Measurements from ENCODE around the gene ZXDC. TPM values are rescaled to one million over a fixed set of nuclear protein-coding genes. Genes with fewer than 3 reads are reported as not detected.

The ZXDC gene
- total RNA-seq, 1 donor from 2014 or later: 25.4 TPM

DNA sequence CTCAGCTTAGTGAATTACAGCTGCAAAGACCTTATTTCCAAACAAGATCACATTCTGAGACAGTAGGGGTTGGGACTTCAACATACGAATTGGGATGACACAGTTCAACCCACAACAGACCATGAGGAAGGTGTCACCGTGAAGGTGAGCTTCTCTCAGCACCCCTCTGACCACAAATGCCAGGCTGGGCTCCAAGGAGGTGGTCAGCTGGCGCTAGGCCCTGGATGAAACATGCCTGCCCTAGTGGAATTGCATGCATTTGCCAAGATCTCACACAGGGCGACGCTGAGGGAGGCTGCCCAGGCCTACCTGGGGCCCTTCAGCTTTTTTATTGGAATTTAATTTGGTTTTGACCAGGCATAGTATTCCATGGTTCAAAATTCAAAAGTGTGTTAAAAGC lies 79.2 kb downstream of the ZXDC start:
- Mint-ChIP-seq H3K4me1 (ENCODE audit: unreplicated experiment) (no peaks in the 10 kb centered on the region), H3K36me3 (ENCODE audit: low read depth, unreplicated experiment) (no peaks in the 10 kb centered on the region), H3K4me3 (ENCODE audit: unreplicated experiment) (no peak overlapping the region), H3K27me3 (ENCODE audit: unreplicated experiment) (peaks cover 6% of the 10 kb centered on the region), H3K27ac (ENCODE audit: unreplicated experiment) (no peak overlapping the region), H3K9me3 (ENCODE audit: unreplicated experiment) (no peaks in the 10 kb centered on the region)
- TF ChIP-seq CTCF (IDR thresholded peaks at IDR 0.05; ENCODE audit: unreplicated experiment): no peak
- no peak for DNase-seq (ENCODE audit: low spot score)

- Mint-ChIP-seq H3K4me1 (ENCODE audit: unreplicated experiment) (no peaks in the 10 kb centered on the region), H3K9me3 (ENCODE audit: unreplicated experiment) (no peaks in the 10 kb centered on the region), H3K27me3 (ENCODE audit: unreplicated experiment) (peaks cover 5% of the 10 kb centered on the region), H3K4me3 (ENCODE audit: unreplicated experiment) (no peak overlapping the region), H3K27ac (ENCODE audit: unreplicated experiment) (no peak overlapping the region), H3K36me3 (ENCODE audit: low read depth, unreplicated experiment) (no peaks in the 10 kb centered on the region)
- no peak for DNase-seq (ENCODE audit: low spot score)
- TF ChIP-seq CTCF (IDR thresholded peaks at IDR 0.05; ENCODE audit: unreplicated experiment): no peak
Observed at GRCh38 chr3:126395846-126396513, 79.7 kb downstream of the ZXDC start.

DNA sequence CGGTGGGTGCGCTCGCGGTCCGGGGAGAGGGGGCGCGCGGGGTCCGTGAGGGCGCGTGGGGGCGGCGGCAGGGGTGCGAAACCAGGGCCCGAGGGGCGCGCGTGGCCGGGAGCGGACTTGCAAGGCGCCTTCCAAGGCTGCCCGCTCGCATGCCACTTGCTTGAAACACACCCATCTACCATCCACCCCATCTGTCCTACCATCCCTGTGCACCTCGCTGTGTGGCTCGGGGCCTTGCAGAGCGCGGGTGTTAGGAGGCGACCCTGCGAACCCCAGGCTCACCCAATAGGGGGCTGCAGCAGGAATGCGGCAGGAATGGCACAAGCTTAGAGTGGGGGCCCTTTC lies 80.7 kb downstream of the ZXDC start:
- Mint-ChIP-seq H3K4me3 (ENCODE audit: unreplicated experiment) (no peak overlapping the region), H3K27ac (ENCODE audit: unreplicated experiment) (no peak overlapping the region), H3K36me3 (ENCODE audit: low read depth, unreplicated experiment) (no peaks in the 10 kb centered on the region), H3K27me3 (ENCODE audit: unreplicated experiment) (peaks cover 5% of the 10 kb centered on the region), H3K9me3 (ENCODE audit: unreplicated experiment) (no peaks in the 10 kb centered on the region), H3K4me1 (ENCODE audit: unreplicated experiment) (no peaks in the 10 kb centered on the region)
- DNase-seq (ENCODE audit: low spot score): no peak
- TF ChIP-seq CTCF (IDR thresholded peaks at IDR 0.05; ENCODE audit: unreplicated experiment): no peak

DNA sequence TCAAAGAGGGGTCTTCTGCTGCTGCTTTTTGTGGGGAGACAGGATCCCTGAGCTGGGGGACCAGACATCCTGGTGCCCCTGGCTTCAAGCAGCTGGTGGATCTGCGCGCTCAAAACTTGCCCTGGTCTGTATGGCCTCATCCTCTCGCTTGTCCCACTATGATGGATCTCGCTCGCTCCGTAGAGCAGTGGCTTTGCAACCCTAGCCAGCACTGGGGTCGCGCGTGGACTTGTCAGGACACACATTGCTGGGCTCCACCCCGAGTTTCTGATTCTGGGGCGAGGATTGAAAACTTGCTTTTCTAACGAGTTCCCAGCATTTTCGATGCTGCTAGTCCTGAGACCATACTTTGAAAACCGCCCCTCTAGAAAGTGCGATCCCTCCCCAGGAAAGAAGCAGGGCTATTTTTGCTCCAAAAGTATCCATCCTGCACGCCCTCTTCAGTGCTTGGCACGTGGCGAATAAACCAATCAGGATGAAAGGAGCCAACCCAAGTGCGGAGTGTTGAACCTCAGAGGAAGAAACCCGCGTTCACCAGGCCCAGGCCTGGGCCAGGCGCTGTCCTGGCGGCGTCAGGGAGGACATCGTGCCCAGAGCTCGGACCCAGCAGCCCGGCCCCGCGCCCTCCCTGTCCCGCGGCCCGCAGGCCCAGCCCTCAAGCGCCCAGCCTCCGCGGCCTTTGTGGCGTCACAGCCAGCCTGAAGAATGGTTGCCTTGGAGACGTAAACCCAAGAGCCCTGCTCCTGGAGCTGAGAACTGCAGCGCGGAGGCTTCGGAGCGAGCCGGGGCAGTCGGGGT lies 81.3 kb downstream of the ZXDC start, which contains the start of gene CFAP100:
Gene CFAP100, plus strand, starts transcription at position 731 of the 798 bp plus-strand sequence. CDS start 1,092 bp downstream, outside the sequence.
- H3K27me3 Mint-ChIP-seq (ENCODE audit: unreplicated experiment): peaks cover 5% of the 10 kb centered on the region

More for the DNA sequence above, 81.3 kb downstream of the ZXDC start, which contains the start of gene CFAP100:
- Mint-ChIP-seq H3K27ac (ENCODE audit: unreplicated experiment) (peak within 1 kb of the TSS; percentile 15), H3K4me1 (ENCODE audit: unreplicated experiment) (peaks cover 3% of the 10 kb centered on the region), H3K36me3 (ENCODE audit: low read depth, unreplicated experiment) (no peaks in the 10 kb centered on the region), H3K9me3 (ENCODE audit: unreplicated experiment) (no peaks in the 10 kb centered on the region), H3K4me3 (ENCODE audit: unreplicated experiment) (no peak within 1 kb of the TSS)
- no peak for TF ChIP-seq CTCF (IDR thresholded peaks at IDR 0.05; ENCODE audit: unreplicated experiment)
- DNase-seq (ENCODE audit: low spot score): peak; percentile 72
